WTC11 (cell line): Measurements from ENCODE around the gene GPBP1L1. TPM values are rescaled to one million over a fixed set of nuclear protein-coding genes. Genes with fewer than 3 reads are reported as not detected.

Experiments
- ATAC-seq: fragments of 200-7000 bp; cut with Tn5 transposase; 2 replicates; pipeline ENCODE4 v1.10.0; 2021; ENCODE audit warnings: mild to moderate bottlenecking, moderate library complexity
- CTCF ChIA-PET: fragments of 300-600 bp; sonication (Branson Sonifier 250); formaldehyde crosslinking; loops from one replicate; lab custom pipeline; 2021; ENCODE audit warnings: antibody characterized with exemption; lab: Charles Lee
- POLR2A ChIA-PET: fragments of 350-600 bp; sonication (Branson Sonifier 250); formaldehyde crosslinking; loops from one replicate; lab custom pipeline; 2021; ENCODE audit warnings: antibody characterized with exemption; lab: Charles Lee
- DNase-seq: peaks from one replicate; pipeline ENCODE4 v3.0.0; 2021; ENCODE audit warnings: low spot score
- H3K27ac Mint-ChIP-seq: 2 replicates; pipeline ENCODE4 v1.8.0; 2021; ENCODE audit warnings: mixed read lengths
- H3K27me3 Mint-ChIP-seq: 2 replicates; pipeline ENCODE4 v1.8.0; 2021; ENCODE audit warnings: low read depth, mild to moderate bottlenecking, moderate library complexity, mixed read lengths
- H3K36me3 Mint-ChIP-seq: 2 replicates; pipeline ENCODE4 v1.8.0; 2021; ENCODE audit warnings: mixed read lengths
- H3K4me1 Mint-ChIP-seq: 2 replicates; pipeline ENCODE4 v1.8.0; 2022; ENCODE audit warnings: mixed read lengths
- H3K4me3 Mint-ChIP-seq: 2 replicates; pipeline ENCODE4 v1.8.0; 2021; ENCODE audit warnings: mild to moderate bottlenecking, moderate library complexity, mixed read lengths
- H3K9me3 Mint-ChIP-seq: 2 replicates; pipeline ENCODE4 v1.8.0; 2021; ENCODE audit warnings: mixed read lengths
- HMGA2 ChIP-seq: fragments of 250-450 bp; sonication (Bioruptor Pico); IDR thresholded peaks from 2 replicates; pipeline ENCODE4 v1.4.0; 2021; ENCODE audit warnings: mild to moderate bottlenecking, moderate library complexity
- IRF2 ChIP-seq: sonication (generic); formaldehyde crosslinking; IDR thresholded peaks from 2 replicates; pipeline ENCODE4 v1.8.0; 2022; ENCODE audit warnings: low read depth, missing genetic modification reagents, borderline replicate concordance
- JUN ChIP-seq: sonication (generic); formaldehyde crosslinking; IDR thresholded peaks from 2 replicates; pipeline ENCODE4 v1.8.0; 2023; ENCODE audit warnings: mild to moderate bottlenecking, missing genetic modification reagents
- NR2C2 ChIP-seq: sonication (generic); formaldehyde crosslinking; IDR thresholded peaks from 2 replicates; pipeline ENCODE4 v1.8.0; 2022; ENCODE audit warnings: mild to moderate bottlenecking, missing genetic modification reagents
- RELA ChIP-seq: sonication (generic); formaldehyde crosslinking; IDR thresholded peaks from 2 replicates; pipeline ENCODE4 v1.8.1; 2022; ENCODE audit warnings: missing genetic modification reagents, mild to moderate bottlenecking, borderline replicate concordance
- SMAD4 ChIP-seq: sonication (generic); formaldehyde crosslinking; IDR thresholded peaks from 2 replicates; pipeline ENCODE4 v1.8.0; 2022; ENCODE audit warnings: mild to moderate bottlenecking, missing genetic modification reagents
- SOX15 ChIP-seq: fragments of 250-450 bp; sonication (Bioruptor Pico); IDR thresholded peaks from 2 replicates; pipeline ENCODE4 v1.9.0; 2021; ENCODE audit warnings: mild to moderate bottlenecking
- SP1 ChIP-seq: sonication (generic); formaldehyde crosslinking; conservative IDR thresholded peaks from 2 replicates; pipeline ENCODE4 v1.8.1; 2022; ENCODE audit warnings: missing genetic modification reagents
- ZNF396 ChIP-seq: fragments of 250-450 bp; sonication (Bioruptor Pico); IDR thresholded peaks from 2 replicates; pipeline ENCODE4 v1.8.0; 2021; ENCODE audit warnings: mild to moderate bottlenecking, moderate library complexity, borderline replicate concordance
- ZNF671 ChIP-seq: fragments of 250-450 bp; sonication (Bioruptor Pico); IDR thresholded peaks from 2 replicates; pipeline ENCODE4 v1.8.0; 2021; ENCODE audit warnings: mild to moderate bottlenecking
- total RNA-seq: library from RNA; stranded (reverse); gene quantifications from 3 replicates; pipeline ENCODE4 v1.2.3, GENCODE V29; 2021
- TF ChIP-seq, protein P1 (sequence below): sonication (generic); formaldehyde crosslinking; IDR thresholded peaks from 2 replicates; pipeline ENCODE4 v1.8.1; 2023; ENCODE audit warnings: mild to moderate bottlenecking, missing genetic modification reagents, moderate library complexity
- TF ChIP-seq, protein P2 (sequence below): sonication (generic); formaldehyde crosslinking; IDR thresholded peaks from 2 replicates; pipeline ENCODE4 v1.8.1; 2022; ENCODE audit warnings: mild to moderate bottlenecking, moderate library complexity, missing genetic modification reagents
- TF ChIP-seq, protein P3 (sequence below): fragments of 250-450 bp; sonication (Bioruptor Pico); IDR thresholded peaks from 2 replicates; pipeline ENCODE4 v1.8.0; 2021; ENCODE audit warnings: mild to moderate bottlenecking
- TF ChIP-seq, protein P4 (sequence below): sonication (generic); formaldehyde crosslinking; IDR thresholded peaks from 2 replicates; pipeline ENCODE4 v1.8.0; 2023; ENCODE audit warnings: missing genetic modification reagents
- TF ChIP-seq, protein P5 (sequence below): sonication (generic); formaldehyde crosslinking; IDR thresholded peaks from 2 replicates; pipeline ENCODE4 v1.8.1; 2022; ENCODE audit warnings: low read depth, mild to moderate bottlenecking, moderate library complexity, missing genetic modification reagents, borderline replicate concordance
- TF ChIP-seq, protein P6 (sequence below): fragments of 250-450 bp; sonication (Bioruptor Pico); IDR thresholded peaks from 2 replicates; pipeline ENCODE4 v1.9.0; 2021; ENCODE audit warnings: moderate library complexity, mild to moderate bottlenecking, inconsistent platforms, borderline replicate concordance
- TF ChIP-seq, protein P7 (sequence below): sonication (generic); formaldehyde crosslinking; IDR thresholded peaks from 2 replicates; pipeline ENCODE4 v1.8.1; 2022; ENCODE audit warnings: mild to moderate bottlenecking, missing genetic modification reagents, moderate library complexity, borderline replicate concordance
- TF ChIP-seq, protein P8 (sequence below): fragments of 200-600 bp; IDR thresholded peaks from 2 replicates; pipeline ENCODE4 v1.8.0; 2022; ENCODE audit warnings: antibody characterized with exemption
- TF ChIP-seq, protein P9 (sequence below): sonication (generic); formaldehyde crosslinking; IDR thresholded peaks from 2 replicates; pipeline ENCODE4 v1.8.0; 2022; ENCODE audit warnings: mild to moderate bottlenecking, missing genetic modification reagents

The GPBP1L1 gene
- total RNA-seq, 1 experiment from 2014 or later, result 126 TPM

DNA sequence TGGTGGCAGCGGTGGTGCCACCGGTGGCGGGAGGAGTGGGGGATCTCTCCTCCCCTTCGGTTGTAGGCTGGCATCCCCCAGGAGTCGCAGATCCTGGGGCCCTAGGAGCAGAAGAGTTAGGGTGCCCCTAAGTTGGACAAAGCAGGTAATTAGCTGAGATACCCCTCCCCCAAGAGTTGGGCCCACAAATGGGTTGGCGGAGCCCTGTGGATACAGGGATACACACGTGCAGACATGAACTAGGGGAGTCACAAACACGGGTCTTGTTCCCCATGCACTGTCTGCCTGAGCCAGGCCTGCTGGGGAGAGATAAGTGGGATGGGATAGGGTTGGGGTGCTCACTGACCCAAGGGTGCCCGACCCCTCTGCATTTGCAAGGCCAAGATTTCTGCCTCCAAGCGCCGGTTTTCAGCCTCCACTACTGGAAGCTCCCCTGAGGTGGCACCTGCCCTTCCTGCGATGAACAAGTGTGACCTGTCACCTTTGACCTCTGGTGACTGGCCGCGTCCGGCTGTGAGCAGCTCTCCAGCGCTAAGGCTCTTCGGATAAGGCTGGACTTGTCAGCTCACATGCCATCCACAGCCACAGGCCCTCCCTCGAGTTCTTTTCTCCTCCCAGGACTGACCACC is 64.3 kb downstream of the GPBP1L1 start:
- DNase-seq, result no peak
- no peak overlapping the region for H3K27ac Mint-ChIP-seq
- H3K36me3 Mint-ChIP-seq, result peaks cover 29% of the 10 kb centered on the region
- no peak overlapping the region for H3K4me3 Mint-ChIP-seq
- TF ChIP-seq NR2C2, result no peak
- no peak for TF ChIP-seq SMAD4
- TF ChIP-seq ZNF671 (CRISPR knock-in tag), result no peak
- TF ChIP-seq, protein P1, sequence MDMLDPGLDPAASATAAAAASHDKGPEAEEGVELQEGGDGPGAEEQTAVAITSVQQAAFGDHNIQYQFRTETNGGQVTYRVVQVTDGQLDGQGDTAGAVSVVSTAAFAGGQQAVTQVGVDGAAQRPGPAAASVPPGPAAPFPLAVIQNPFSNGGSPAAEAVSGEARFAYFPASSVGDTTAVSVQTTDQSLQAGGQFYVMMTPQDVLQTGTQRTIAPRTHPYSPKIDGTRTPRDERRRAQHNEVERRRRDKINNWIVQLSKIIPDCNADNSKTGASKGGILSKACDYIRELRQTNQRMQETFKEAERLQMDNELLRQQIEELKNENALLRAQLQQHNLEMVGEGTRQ (CRISPR knock-in tag), result no peak
- no peak for TF ChIP-seq SOX15
- TF ChIP-seq, protein P2, sequence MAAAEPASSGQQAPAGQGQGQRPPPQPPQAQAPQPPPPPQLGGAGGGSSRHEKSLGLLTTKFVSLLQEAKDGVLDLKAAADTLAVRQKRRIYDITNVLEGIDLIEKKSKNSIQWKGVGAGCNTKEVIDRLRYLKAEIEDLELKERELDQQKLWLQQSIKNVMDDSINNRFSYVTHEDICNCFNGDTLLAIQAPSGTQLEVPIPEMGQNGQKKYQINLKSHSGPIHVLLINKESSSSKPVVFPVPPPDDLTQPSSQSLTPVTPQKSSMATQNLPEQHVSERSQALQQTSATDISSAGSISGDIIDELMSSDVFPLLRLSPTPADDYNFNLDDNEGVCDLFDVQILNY (CRISPR knock-in tag), result no peak
- no peak for TF ChIP-seq ZNF396 (CRISPR knock-in tag)
- TF ChIP-seq, protein P3, sequence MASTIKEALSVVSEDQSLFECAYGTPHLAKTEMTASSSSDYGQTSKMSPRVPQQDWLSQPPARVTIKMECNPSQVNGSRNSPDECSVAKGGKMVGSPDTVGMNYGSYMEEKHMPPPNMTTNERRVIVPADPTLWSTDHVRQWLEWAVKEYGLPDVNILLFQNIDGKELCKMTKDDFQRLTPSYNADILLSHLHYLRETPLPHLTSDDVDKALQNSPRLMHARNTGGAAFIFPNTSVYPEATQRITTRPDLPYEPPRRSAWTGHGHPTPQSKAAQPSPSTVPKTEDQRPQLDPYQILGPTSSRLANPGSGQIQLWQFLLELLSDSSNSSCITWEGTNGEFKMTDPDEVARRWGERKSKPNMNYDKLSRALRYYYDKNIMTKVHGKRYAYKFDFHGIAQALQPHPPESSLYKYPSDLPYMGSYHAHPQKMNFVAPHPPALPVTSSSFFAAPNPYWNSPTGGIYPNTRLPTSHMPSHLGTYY (CRISPR knock-in tag), result no peak
- no peak for TF ChIP-seq JUN
- TF ChIP-seq RELA, result no peak
- TF ChIP-seq, protein P4, sequence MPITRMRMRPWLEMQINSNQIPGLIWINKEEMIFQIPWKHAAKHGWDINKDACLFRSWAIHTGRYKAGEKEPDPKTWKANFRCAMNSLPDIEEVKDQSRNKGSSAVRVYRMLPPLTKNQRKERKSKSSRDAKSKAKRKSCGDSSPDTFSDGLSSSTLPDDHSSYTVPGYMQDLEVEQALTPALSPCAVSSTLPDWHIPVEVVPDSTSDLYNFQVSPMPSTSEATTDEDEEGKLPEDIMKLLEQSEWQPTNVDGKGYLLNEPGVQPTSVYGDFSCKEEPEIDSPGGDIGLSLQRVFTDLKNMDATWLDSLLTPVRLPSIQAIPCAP (CRISPR knock-in tag), result no peak
- TF ChIP-seq, protein P5, sequence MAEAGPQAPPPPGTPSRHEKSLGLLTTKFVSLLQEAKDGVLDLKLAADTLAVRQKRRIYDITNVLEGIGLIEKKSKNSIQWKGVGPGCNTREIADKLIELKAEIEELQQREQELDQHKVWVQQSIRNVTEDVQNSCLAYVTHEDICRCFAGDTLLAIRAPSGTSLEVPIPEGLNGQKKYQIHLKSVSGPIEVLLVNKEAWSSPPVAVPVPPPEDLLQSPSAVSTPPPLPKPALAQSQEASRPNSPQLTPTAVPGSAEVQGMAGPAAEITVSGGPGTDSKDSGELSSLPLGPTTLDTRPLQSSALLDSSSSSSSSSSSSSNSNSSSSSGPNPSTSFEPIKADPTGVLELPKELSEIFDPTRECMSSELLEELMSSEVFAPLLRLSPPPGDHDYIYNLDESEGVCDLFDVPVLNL (CRISPR knock-in tag), result no peak
- TF ChIP-seq, protein P6, sequence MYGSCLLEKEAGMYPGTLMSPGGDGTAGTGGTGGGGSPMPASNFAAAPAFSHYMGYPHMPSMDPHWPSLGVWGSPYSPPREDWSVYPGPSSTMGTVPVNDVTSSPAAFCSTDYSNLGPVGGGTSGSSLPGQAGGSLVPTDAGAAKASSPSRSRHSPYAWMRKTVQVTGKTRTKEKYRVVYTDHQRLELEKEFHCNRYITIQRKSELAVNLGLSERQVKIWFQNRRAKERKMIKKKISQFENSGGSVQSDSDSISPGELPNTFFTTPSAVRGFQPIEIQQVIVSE (CRISPR knock-in tag), result no peak
- TF ChIP-seq, protein P7, sequence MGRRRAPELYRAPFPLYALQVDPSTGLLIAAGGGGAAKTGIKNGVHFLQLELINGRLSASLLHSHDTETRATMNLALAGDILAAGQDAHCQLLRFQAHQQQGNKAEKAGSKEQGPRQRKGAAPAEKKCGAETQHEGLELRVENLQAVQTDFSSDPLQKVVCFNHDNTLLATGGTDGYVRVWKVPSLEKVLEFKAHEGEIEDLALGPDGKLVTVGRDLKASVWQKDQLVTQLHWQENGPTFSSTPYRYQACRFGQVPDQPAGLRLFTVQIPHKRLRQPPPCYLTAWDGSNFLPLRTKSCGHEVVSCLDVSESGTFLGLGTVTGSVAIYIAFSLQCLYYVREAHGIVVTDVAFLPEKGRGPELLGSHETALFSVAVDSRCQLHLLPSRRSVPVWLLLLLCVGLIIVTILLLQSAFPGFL (CRISPR knock-in tag), result no peak
- TF ChIP-seq, protein P8, sequence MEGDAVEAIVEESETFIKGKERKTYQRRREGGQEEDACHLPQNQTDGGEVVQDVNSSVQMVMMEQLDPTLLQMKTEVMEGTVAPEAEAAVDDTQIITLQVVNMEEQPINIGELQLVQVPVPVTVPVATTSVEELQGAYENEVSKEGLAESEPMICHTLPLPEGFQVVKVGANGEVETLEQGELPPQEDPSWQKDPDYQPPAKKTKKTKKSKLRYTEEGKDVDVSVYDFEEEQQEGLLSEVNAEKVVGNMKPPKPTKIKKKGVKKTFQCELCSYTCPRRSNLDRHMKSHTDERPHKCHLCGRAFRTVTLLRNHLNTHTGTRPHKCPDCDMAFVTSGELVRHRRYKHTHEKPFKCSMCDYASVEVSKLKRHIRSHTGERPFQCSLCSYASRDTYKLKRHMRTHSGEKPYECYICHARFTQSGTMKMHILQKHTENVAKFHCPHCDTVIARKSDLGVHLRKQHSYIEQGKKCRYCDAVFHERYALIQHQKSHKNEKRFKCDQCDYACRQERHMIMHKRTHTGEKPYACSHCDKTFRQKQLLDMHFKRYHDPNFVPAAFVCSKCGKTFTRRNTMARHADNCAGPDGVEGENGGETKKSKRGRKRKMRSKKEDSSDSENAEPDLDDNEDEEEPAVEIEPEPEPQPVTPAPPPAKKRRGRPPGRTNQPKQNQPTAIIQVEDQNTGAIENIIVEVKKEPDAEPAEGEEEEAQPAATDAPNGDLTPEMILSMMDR, result no peak
- no peak for TF ChIP-seq HMGA2 (CRISPR knock-in tag)
- no peak for TF ChIP-seq IRF2 (CRISPR knock-in tag)
- TF ChIP-seq, protein P9, sequence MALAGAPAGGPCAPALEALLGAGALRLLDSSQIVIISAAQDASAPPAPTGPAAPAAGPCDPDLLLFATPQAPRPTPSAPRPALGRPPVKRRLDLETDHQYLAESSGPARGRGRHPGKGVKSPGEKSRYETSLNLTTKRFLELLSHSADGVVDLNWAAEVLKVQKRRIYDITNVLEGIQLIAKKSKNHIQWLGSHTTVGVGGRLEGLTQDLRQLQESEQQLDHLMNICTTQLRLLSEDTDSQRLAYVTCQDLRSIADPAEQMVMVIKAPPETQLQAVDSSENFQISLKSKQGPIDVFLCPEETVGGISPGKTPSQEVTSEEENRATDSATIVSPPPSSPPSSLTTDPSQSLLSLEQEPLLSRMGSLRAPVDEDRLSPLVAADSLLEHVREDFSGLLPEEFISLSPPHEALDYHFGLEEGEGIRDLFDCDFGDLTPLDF (CRISPR knock-in tag), result no peak
- TF ChIP-seq SP1 (CRISPR knock-in tag), result no peak
- ChIA-PET POLR2A (interaction anchor here (0.8 kb wide), 2 partner anchors 37 to 282 kb away, joined by 3 read pairs; partner anchors contain the start of genes MUTYH and TOE1), CTCF (interaction anchor here (0.8 to 1.1 kb wide), 3 partner anchors 260 to 623 kb away, joined by 3 to 4 read pairs (median 4); no protein-coding TSS in a partner anchor)
- no peak for ATAC-seq
- H3K4me1 Mint-ChIP-seq, result peaks cover 4% of the 10 kb centered on the region; the same call in 1 of the 2 replicates
- no peaks in the 10 kb centered on the region for H3K9me3 Mint-ChIP-seq
- no peaks in the 10 kb centered on the region for H3K27me3 Mint-ChIP-seq
